Peyer's patch (tissue), 4 donors: ENCODE data around the gene FAM240A. TPM values are rescaled to one million over a fixed set of nuclear protein-coding genes. Genes with fewer than 3 reads are reported as not detected.

Experiments
- DNase-seq, 3 donors: peaks; one replicate each; pipeline ENCODE4 v3.0.0-alpha.2; 2017 to 2019
- H3K27ac ChIP-seq, 4 donors: fragments of 200-600 bp; sonication (generic); one replicate each; pipeline ENCODE4 v1.5.1; 2016 to 2019
- H3K27me3 ChIP-seq, 2 donors: fragments of 200-600 bp; sonication (generic); one replicate each; pipeline ENCODE4 v1.5.1; 2019
- H3K36me3 ChIP-seq, 3 donors: fragments of 200-600 bp; sonication (generic); one replicate each; pipeline ENCODE4 v1.5.1; 2016 to 2019
- H3K4me1 ChIP-seq, 4 donors: fragments of 200-600 bp; sonication (generic); one replicate each; pipeline ENCODE4 v1.5.1; 2016 to 2019
- H3K4me3 ChIP-seq, 4 donors: fragments of 200-600 bp; sonication (generic); 1 replicate in 3 of 4; 2 replicates in 1 of 4; pipeline ENCODE4 v1.5.1; 2016 to 2019; ENCODE audit warnings: mild to moderate bottlenecking in 1 of 4
- H3K9me3 ChIP-seq, 4 donors: fragments of 200-600 bp; sonication (generic); one replicate each; pipeline ENCODE4 v1.5.1; 2016 to 2019; ENCODE audit warnings: mild to moderate bottlenecking in 1 of 4
- POLR2A ChIP-seq, 2 donors: fragments of 450-650 bp; IDR thresholded peaks; one replicate each; pipeline ENCODE4 v1.5.1; 2017; ENCODE audit warnings: antibody characterized with exemption in 2 of 2, mild to moderate bottlenecking in 2 of 2, moderate library complexity in 2 of 2
- total RNA-seq, 4 donors: library from RNA; depleted of rRNA; stranded (reverse); fragments of >200 nt; gene quantifications; one replicate each; pipeline ENCODE4 v1.1.0, GENCODE V29; 2016
- TF ChIP-seq, protein P1 (sequence below), 6 experiments: fragments of 450-650 bp in 4 of 6; fragments of 200-600 bp in 2 of 6; sonication (generic) in 1 of 6; IDR thresholded peaks; one replicate each; pipeline ENCODE4 v1.5.1; 2017 to 2019; ENCODE audit warnings: antibody characterized with exemption in 6 of 6, mild to moderate bottlenecking in 3 of 6, moderate library complexity in 1 of 6

FAM240A gene
- total RNA-seq = not detected

DNA sequence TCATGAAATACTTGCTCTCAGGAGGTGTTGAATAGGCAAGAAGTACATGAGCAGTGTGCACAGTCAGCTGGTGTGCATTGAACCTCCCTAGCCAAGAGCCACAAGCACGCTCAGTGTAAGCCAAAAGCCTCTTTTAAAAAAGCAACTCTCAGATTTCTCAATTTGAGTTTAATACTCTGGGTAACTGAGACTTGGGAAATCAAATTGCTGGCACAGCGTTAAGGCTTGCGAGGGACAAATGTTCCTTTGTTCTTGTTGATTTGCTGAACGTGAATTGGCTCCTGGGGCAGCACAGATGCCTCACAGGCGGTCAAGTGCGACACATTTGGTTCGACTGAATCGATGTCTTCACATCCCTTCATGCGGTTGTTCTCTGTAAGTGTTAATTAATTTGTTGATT is at the start of gene FAM240A:
Gene FAM240A, plus strand, starts transcription at position 202 of the 400 bp plus-strand sequence. Its CDS starts 159 bp downstream, at position 361.
- Histone ChIP-seq H3K4me3 (no peak within 1 kb of the TSS), H3K27me3 (no peaks in the 10 kb centered on the region), H3K9me3 (no peaks in the 10 kb centered on the region), H3K27ac (no peak within 1 kb of the TSS), H3K4me1 (no peaks in the 10 kb centered on the region), H3K36me3 (no peaks in the 10 kb centered on the region)
- TF ChIP-seq, protein P1, sequence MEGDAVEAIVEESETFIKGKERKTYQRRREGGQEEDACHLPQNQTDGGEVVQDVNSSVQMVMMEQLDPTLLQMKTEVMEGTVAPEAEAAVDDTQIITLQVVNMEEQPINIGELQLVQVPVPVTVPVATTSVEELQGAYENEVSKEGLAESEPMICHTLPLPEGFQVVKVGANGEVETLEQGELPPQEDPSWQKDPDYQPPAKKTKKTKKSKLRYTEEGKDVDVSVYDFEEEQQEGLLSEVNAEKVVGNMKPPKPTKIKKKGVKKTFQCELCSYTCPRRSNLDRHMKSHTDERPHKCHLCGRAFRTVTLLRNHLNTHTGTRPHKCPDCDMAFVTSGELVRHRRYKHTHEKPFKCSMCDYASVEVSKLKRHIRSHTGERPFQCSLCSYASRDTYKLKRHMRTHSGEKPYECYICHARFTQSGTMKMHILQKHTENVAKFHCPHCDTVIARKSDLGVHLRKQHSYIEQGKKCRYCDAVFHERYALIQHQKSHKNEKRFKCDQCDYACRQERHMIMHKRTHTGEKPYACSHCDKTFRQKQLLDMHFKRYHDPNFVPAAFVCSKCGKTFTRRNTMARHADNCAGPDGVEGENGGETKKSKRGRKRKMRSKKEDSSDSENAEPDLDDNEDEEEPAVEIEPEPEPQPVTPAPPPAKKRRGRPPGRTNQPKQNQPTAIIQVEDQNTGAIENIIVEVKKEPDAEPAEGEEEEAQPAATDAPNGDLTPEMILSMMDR (IDR thresholded peaks at IDR 0.05) = no peak
- no peak for TF ChIP-seq POLR2A (IDR thresholded peaks at IDR 0.05)
- DNase-seq = no peak

DNA sequence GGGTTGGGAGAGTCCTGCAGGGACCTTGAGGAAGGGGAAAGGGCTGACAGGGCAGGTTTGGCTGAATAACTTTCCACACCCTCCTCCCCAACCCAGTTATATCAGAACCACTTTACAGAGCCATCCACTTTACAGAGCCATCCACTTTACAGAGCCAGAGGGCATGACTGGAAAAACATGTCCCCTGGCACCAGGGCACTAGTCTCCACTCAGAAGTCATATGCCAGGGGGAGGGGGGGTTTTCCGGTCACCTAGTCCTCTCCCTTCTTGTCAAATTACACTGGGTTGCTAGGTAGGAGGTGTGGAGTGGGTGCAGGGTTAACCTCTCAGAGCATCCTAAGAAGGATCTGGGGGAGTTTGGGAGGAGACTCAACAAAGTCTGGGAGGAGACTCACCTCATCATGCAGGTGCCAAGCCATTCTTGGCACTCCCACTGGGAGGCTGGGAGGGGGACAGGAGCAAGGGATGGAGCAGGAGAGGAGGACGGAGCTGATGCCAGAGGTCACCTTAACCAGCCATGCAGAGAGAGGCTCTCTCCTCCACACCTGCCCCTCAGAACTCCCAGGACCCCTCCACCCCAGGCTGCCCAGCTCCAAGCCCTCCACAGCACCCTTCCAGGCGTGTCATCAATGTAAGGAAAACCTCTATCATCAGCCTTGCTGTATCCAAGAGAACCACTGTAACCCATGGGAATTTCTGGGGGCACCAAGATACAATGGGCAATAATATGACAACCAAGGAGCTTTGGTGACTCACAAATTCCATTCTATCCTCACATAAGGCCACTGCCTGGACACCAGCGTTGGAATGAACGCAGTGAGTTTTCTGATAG is 47.9 kb upstream of the FAM240A start:
- Histone ChIP-seq H3K36me3 (no peaks in the 10 kb centered on the region), H3K27me3 (no peaks in the 10 kb centered on the region), H3K4me3 (no peak overlapping the region), H3K27ac (no peak overlapping the region), H3K9me3 (no peaks in the 10 kb centered on the region), H3K4me1 (peaks cover 0 to 6% (median 0%) of the 10 kb centered on the region in 4 donors)
- no peak for TF ChIP-seq POLR2A (IDR thresholded peaks at IDR 0.05)
- TF ChIP-seq, protein P1 (IDR thresholded peaks at IDR 0.05) = no peak
- DNase-seq = no peak

DNA sequence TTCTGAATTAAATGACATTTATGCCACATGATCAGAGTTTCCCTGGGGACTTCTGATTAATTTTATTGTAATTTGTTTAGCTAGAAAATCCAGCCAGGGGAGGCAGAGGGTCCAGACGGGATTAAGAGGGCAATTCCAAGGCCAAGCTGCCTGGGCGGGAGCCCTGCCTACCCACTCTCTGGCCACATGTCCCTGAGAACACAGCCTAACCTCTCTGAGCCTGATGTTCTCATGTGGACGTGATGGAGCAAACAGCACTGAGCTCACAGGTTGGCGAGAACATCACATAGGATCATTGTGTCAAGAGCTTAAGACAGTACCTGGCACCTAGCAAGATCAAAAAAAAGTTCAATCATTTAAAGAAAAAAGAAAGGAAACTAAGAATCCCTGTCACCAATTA is 47.2 kb upstream of the FAM240A start:
- H3K4me1 ChIP-seq = peaks cover 0 to 6% (median 0%) of the 10 kb centered on the region in 4 donors
- TF ChIP-seq, protein P1 (IDR thresholded peaks at IDR 0.05) = no peak
- TF ChIP-seq POLR2A (IDR thresholded peaks at IDR 0.05) = no peak
- peak overlapping the region in 1 of 4 donors; percentile 66 for H3K4me3 ChIP-seq
- no peak for DNase-seq
- no peak overlapping the region for H3K27ac ChIP-seq
- H3K27me3 ChIP-seq = no peaks in the 10 kb centered on the region
- no peaks in the 10 kb centered on the region for H3K36me3 ChIP-seq
- H3K9me3 ChIP-seq = no peaks in the 10 kb centered on the region

DNA sequence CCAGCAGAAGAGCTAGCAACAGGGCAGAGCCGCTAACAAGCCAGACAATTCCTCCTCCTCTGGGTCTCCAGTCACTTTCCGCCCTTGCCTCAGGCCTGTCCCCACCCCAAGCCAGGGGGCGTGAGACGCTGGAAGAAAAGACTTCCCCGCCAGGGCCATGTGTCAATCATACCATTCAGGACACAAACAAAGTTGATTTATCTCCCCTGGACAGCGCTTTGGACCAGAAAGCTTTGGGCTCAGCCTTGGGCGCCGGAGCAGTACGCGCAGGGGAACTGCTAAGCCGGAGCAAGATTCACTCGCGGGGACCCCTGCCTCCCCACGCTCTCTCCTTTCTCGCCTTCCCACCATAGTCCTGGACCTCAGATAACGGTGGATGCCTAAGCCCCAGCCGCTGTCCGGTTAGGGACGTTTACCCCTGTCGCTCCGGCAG is 46.7 kb upstream of the FAM240A start:
- H3K27ac ChIP-seq = peak overlapping the region in 3 of 4 donors; percentile 1 to 44 (median 4)
- no peaks in the 10 kb centered on the region for H3K9me3 ChIP-seq
- TF ChIP-seq, protein P1 (IDR thresholded peaks at IDR 0.05) = no peak
- TF ChIP-seq POLR2A (IDR thresholded peaks at IDR 0.05) = no peak
- H3K27me3 ChIP-seq = no peaks in the 10 kb centered on the region
- no peaks in the 10 kb centered on the region for H3K36me3 ChIP-seq
- no peak for DNase-seq
- H3K4me1 ChIP-seq = peaks cover 0 to 6% (median 0%) of the 10 kb centered on the region in 4 donors
- H3K4me3 ChIP-seq = peak overlapping the region; percentile 47 to 75 (median 58)

DNA sequence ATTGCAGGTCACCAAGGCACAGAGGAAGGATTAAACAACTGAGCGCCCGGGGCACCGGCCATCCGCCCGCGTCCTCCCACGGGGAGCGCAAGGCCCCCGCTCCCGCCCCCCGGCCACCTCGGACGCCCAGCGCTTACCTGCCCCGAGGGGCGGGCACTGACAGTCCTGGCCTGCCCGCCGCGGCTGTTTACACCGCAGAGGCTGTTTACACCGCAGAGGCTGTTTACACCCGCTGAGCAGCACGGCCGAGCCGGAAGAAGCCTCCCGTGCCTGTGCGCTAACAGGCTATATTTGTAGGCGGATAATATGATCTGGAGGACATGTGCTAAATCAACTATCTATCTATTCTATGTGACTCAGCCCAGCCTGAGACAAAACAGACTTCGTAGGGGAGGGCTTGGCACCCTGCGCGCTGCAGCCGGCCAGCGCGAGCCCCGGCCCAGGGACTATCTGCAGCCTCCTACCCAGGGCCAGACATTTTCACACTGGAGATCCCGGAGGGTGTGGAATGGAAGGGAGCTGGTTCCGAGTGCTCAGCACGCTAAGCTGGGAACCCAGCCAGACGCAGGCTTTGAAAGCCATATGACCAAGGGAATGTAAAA is 46.2 kb upstream of the FAM240A start, which contains the start of gene LRRC2:
Gene LRRC2, minus strand, starts transcription at position 263 of the 602 bp plus-strand sequence. CDS start 14,711 bp downstream, outside the sequence.
- TF ChIP-seq POLR2A (IDR thresholded peaks at IDR 0.05) = no peak
- TF ChIP-seq, protein P1 (IDR thresholded peaks at IDR 0.05) = no peak
- Histone ChIP-seq H3K27ac (peak within 1 kb of the TSS; percentile 1 to 55 (median 24)), H3K4me1 (peaks cover 0 to 6% (median 0%) of the 10 kb centered on the region in 4 donors), H3K27me3 (no peaks in the 10 kb centered on the region), H3K9me3 (no peaks in the 10 kb centered on the region), H3K4me3 (peak within 1 kb of the TSS; percentile 47 to 75 (median 58)), H3K36me3 (no peaks in the 10 kb centered on the region)
- peak in 2 of 3 donors; percentile 58 to 69 for DNase-seq
